Stimulated activated memory B cell treated with anti-CD40 and anti-IgM and Interleukin-4, amounts not matched to agents 10 μg/mL and 1 μg/mL and 100 μg/mL, for 72 hours (primary cell): ENCODE data around the gene TUFT1.

Experiments used
- ATAC-seq: fragments of 150-1000 bp; cut with Tn5 transposase; 2 replicates; pipeline ENCODE4 v1.10.0; 2021
- H3K27ac Mint-ChIP-seq: one replicate; pipeline ENCODE4 v1.8.0; 2022; ENCODE audit warnings: mild to moderate bottlenecking, mixed read lengths
- H3K27me3 Mint-ChIP-seq: one replicate; pipeline ENCODE4 v1.8.0; 2022; ENCODE audit warnings: mixed read lengths
- H3K36me3 Mint-ChIP-seq: one replicate; pipeline ENCODE4 v1.8.0; 2022; ENCODE audit warnings: mixed read lengths
- H3K4me1 Mint-ChIP-seq: one replicate; pipeline ENCODE4 v1.8.0; 2022; ENCODE audit warnings: mixed read lengths
- H3K4me3 Mint-ChIP-seq: one replicate; pipeline ENCODE4 v1.8.0; 2022; ENCODE audit warnings: mild to moderate bottlenecking, moderate library complexity, mixed read lengths
- H3K9me3 Mint-ChIP-seq: one replicate; pipeline ENCODE4 v1.8.0; 2022; ENCODE audit warnings: mixed read lengths

Gene TUFT1

GRCh38 chr1:151540021-151540981 is at the start of gene TUFT1:
Gene TUFT1, plus strand, starts transcription at chr1:151540309. Its CDS starts 58 bp downstream, at chr1:151540367.
- Mint-ChIP-seq H3K27me3 (peaks cover 7% of the 10 kb centered on the region), H3K4me1 (peaks cover 24% of the 10 kb centered on the region), H3K36me3 (no peaks in the 10 kb centered on the region), H3K4me3 (peak within 1 kb of the TSS; percentile 93), H3K27ac (peak within 1 kb of the TSS; percentile 83), H3K9me3 (no peaks in the 10 kb centered on the region)
- ATAC-seq, result peak; percentile 98

GRCh38 chr1:151491641-151492040 is 48.5 kb upstream of the TUFT1 start:
- no peak for ATAC-seq
- no peak overlapping the region for H3K27ac Mint-ChIP-seq
- no peaks in the 10 kb centered on the region for H3K9me3 Mint-ChIP-seq
- no peaks in the 10 kb centered on the region for H3K27me3 Mint-ChIP-seq
- H3K36me3 Mint-ChIP-seq, result no peaks in the 10 kb centered on the region
- peaks cover 7% of the 10 kb centered on the region for H3K4me1 Mint-ChIP-seq
- no peak overlapping the region for H3K4me3 Mint-ChIP-seq

GRCh38 chr1:151492120-151492519 is 48.0 kb upstream of the TUFT1 start:
- H3K27ac Mint-ChIP-seq, result no peak overlapping the region
- no peaks in the 10 kb centered on the region for H3K9me3 Mint-ChIP-seq
- H3K4me1 Mint-ChIP-seq, result peaks cover 7% of the 10 kb centered on the region
- no peak for ATAC-seq
- no peak overlapping the region for H3K4me3 Mint-ChIP-seq
- no peaks in the 10 kb centered on the region for H3K27me3 Mint-ChIP-seq
- H3K36me3 Mint-ChIP-seq, result no peaks in the 10 kb centered on the region

- H3K4me3 Mint-ChIP-seq, result no peak overlapping the region
- no peak overlapping the region for H3K27ac Mint-ChIP-seq
- H3K27me3 Mint-ChIP-seq, result no peaks in the 10 kb centered on the region
- no peak for ATAC-seq
- H3K9me3 Mint-ChIP-seq, result no peaks in the 10 kb centered on the region
- H3K4me1 Mint-ChIP-seq, result peaks cover 7% of the 10 kb centered on the region
- H3K36me3 Mint-ChIP-seq, result no peaks in the 10 kb centered on the region
These were observed 47.1 kb upstream of the TUFT1 start for GRCh38 chr1:151493042-151493441.

GRCh38 chr1:151494741-151495281 is 45.3 kb upstream of the TUFT1 start:
- Mint-ChIP-seq H3K27ac (no peak overlapping the region), H3K36me3 (no peaks in the 10 kb centered on the region)

GRCh38 chr1:151495316-151495715 is 44.8 kb upstream of the TUFT1 start:
- no peak for ATAC-seq

More at GRCh38 chr1:151494741-151495281, 45.3 kb upstream of the TUFT1 start:
- H3K4me1 Mint-ChIP-seq, result peaks cover 7% of the 10 kb centered on the region
- no peak overlapping the region for H3K4me3 Mint-ChIP-seq
- H3K9me3 Mint-ChIP-seq, result no peaks in the 10 kb centered on the region
- H3K27me3 Mint-ChIP-seq, result no peaks in the 10 kb centered on the region
- ATAC-seq, result peak; percentile 57

GRCh38 chr1:151499365-151499764 is 40.7 kb upstream of the TUFT1 start:
- Mint-ChIP-seq H3K36me3 (no peaks in the 10 kb centered on the region), H3K27me3 (no peaks in the 10 kb centered on the region), H3K9me3 (no peaks in the 10 kb centered on the region), H3K4me3 (no peak overlapping the region), H3K27ac (no peak overlapping the region), H3K4me1 (peaks cover 7% of the 10 kb centered on the region)
- no peak for ATAC-seq

More at GRCh38 chr1:151495316-151495715, 44.8 kb upstream of the TUFT1 start:
- Mint-ChIP-seq H3K27me3 (no peaks in the 10 kb centered on the region), H3K9me3 (no peaks in the 10 kb centered on the region), H3K27ac (no peak overlapping the region), H3K4me3 (no peak overlapping the region), H3K36me3 (no peaks in the 10 kb centered on the region), H3K4me1 (peaks cover 7% of the 10 kb centered on the region)

- H3K4me3 Mint-ChIP-seq, result no peak overlapping the region
- no peaks in the 10 kb centered on the region for H3K36me3 Mint-ChIP-seq
- ATAC-seq, result no peak
- no peak overlapping the region for H3K27ac Mint-ChIP-seq
- peaks cover 3% of the 10 kb centered on the region for H3K4me1 Mint-ChIP-seq
- no peaks in the 10 kb centered on the region for H3K9me3 Mint-ChIP-seq
- no peaks in the 10 kb centered on the region for H3K27me3 Mint-ChIP-seq
These were observed 40.2 kb upstream of the TUFT1 start for GRCh38 chr1:151499930-151500329.

GRCh38 chr1:151501474-151501873 is 38.6 kb upstream of the TUFT1 start:
- no peak overlapping the region for H3K27ac Mint-ChIP-seq

GRCh38 chr1:151502035-151502700 is 37.9 kb upstream of the TUFT1 start:
- ATAC-seq, result no peak

More at GRCh38 chr1:151501474-151501873, 38.6 kb upstream of the TUFT1 start:
- no peaks in the 10 kb centered on the region for H3K4me1 Mint-ChIP-seq
- H3K9me3 Mint-ChIP-seq, result no peaks in the 10 kb centered on the region
- no peak overlapping the region for H3K4me3 Mint-ChIP-seq
- no peaks in the 10 kb centered on the region for H3K27me3 Mint-ChIP-seq
- H3K36me3 Mint-ChIP-seq, result no peaks in the 10 kb centered on the region
- ATAC-seq, result no peak

GRCh38 chr1:151502859-151503780 is 37.0 kb upstream of the TUFT1 start:
- Mint-ChIP-seq H3K36me3 (no peaks in the 10 kb centered on the region), H3K27ac (no peak overlapping the region), H3K4me3 (no peak overlapping the region), H3K4me1 (no peaks in the 10 kb centered on the region), H3K9me3 (no peaks in the 10 kb centered on the region), H3K27me3 (no peaks in the 10 kb centered on the region)
- ATAC-seq, result no peak

More at GRCh38 chr1:151502035-151502700, 37.9 kb upstream of the TUFT1 start:
- Mint-ChIP-seq H3K9me3 (no peaks in the 10 kb centered on the region), H3K27ac (no peak overlapping the region), H3K27me3 (no peaks in the 10 kb centered on the region), H3K4me3 (no peak overlapping the region), H3K4me1 (no peaks in the 10 kb centered on the region), H3K36me3 (no peaks in the 10 kb centered on the region)

GRCh38 chr1:151504252-151504651 is 35.9 kb upstream of the TUFT1 start:
- Mint-ChIP-seq H3K4me3 (no peak overlapping the region), H3K36me3 (no peaks in the 10 kb centered on the region), H3K9me3 (no peaks in the 10 kb centered on the region), H3K27me3 (no peaks in the 10 kb centered on the region), H3K27ac (no peak overlapping the region), H3K4me1 (no peaks in the 10 kb centered on the region)
- no peak for ATAC-seq

GRCh38 chr1:151504759-151505158 is 35.4 kb upstream of the TUFT1 start:
- H3K27ac Mint-ChIP-seq, result no peak overlapping the region
- no peak overlapping the region for H3K4me3 Mint-ChIP-seq
- H3K4me1 Mint-ChIP-seq, result no peaks in the 10 kb centered on the region
- H3K27me3 Mint-ChIP-seq, result no peaks in the 10 kb centered on the region
- H3K36me3 Mint-ChIP-seq, result no peaks in the 10 kb centered on the region
- H3K9me3 Mint-ChIP-seq, result no peaks in the 10 kb centered on the region
- ATAC-seq, result no peak

GRCh38 chr1:151508833-151509232 is 31.3 kb upstream of the TUFT1 start:
- Mint-ChIP-seq H3K4me3 (no peak overlapping the region), H3K27ac (no peak overlapping the region), H3K9me3 (no peaks in the 10 kb centered on the region), H3K27me3 (no peaks in the 10 kb centered on the region), H3K4me1 (peaks cover 32% of the 10 kb centered on the region), H3K36me3 (no peaks in the 10 kb centered on the region)
- ATAC-seq, result no peak
